ENCODE measurements around the gene GNA15.
"Not testable (repeated sequence)": the region's sequence is repeated elsewhere in the genome, so short reads cannot be mapped to it uniquely, and the experiment has no call there.

DNA sequence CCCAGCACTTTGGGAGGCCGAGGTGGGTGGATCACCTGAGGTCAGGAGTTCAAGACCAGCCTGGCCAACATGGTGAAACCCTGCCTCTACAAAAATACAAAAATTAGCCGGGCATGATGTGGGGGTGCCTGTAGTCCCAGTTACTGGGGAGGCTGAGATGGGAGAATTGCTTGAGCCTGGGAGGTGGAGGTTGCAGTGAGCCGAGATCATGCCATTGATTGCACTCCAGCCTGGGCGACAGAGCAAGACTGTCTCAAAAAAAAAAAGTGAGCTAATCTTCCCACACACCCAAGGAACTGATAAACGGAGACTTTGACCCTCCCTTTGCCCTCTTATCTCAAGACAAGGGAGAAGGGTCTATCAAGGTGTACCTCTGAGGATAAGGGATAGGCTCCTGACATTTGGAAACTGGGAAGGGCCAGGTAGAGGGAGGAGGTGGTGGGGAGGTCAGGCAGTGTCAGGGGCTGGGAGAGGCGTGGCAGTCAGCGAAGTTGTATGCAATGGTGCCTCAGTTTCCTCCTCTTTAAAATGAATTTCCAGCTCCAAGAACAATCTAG, 46.5 kb upstream of the GNA15 start:
- not testable (repeated sequence) for TF ChIP-seq POLR2AphosphoS5 (IDR thresholded peaks at IDR 0.05; ENCODE audit: low read depth, low read length)
- TF ChIP-seq, protein P1, sequence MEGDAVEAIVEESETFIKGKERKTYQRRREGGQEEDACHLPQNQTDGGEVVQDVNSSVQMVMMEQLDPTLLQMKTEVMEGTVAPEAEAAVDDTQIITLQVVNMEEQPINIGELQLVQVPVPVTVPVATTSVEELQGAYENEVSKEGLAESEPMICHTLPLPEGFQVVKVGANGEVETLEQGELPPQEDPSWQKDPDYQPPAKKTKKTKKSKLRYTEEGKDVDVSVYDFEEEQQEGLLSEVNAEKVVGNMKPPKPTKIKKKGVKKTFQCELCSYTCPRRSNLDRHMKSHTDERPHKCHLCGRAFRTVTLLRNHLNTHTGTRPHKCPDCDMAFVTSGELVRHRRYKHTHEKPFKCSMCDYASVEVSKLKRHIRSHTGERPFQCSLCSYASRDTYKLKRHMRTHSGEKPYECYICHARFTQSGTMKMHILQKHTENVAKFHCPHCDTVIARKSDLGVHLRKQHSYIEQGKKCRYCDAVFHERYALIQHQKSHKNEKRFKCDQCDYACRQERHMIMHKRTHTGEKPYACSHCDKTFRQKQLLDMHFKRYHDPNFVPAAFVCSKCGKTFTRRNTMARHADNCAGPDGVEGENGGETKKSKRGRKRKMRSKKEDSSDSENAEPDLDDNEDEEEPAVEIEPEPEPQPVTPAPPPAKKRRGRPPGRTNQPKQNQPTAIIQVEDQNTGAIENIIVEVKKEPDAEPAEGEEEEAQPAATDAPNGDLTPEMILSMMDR (IDR thresholded peaks at IDR 0.05; ENCODE audit: control extremely low read depth in 1 of 3, insufficient read depth in 1 of 3, low read depth in 1 of 3, low read length in 3 of 3), result not testable (repeated sequence)
